ENCODE results near the gene SIRT4.
A peak's percentile ranks its signal among the peaks of the same experiment; 100 is the strongest.
"Not testable (repeated sequence)": the region's sequence is repeated elsewhere in the genome, so short reads cannot be mapped to it uniquely, and the experiment has no call there.

Gene SIRT4, protein sequence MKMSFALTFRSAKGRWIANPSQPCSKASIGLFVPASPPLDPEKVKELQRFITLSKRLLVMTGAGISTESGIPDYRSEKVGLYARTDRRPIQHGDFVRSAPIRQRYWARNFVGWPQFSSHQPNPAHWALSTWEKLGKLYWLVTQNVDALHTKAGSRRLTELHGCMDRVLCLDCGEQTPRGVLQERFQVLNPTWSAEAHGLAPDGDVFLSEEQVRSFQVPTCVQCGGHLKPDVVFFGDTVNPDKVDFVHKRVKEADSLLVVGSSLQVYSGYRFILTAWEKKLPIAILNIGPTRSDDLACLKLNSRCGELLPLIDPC

DNA sequence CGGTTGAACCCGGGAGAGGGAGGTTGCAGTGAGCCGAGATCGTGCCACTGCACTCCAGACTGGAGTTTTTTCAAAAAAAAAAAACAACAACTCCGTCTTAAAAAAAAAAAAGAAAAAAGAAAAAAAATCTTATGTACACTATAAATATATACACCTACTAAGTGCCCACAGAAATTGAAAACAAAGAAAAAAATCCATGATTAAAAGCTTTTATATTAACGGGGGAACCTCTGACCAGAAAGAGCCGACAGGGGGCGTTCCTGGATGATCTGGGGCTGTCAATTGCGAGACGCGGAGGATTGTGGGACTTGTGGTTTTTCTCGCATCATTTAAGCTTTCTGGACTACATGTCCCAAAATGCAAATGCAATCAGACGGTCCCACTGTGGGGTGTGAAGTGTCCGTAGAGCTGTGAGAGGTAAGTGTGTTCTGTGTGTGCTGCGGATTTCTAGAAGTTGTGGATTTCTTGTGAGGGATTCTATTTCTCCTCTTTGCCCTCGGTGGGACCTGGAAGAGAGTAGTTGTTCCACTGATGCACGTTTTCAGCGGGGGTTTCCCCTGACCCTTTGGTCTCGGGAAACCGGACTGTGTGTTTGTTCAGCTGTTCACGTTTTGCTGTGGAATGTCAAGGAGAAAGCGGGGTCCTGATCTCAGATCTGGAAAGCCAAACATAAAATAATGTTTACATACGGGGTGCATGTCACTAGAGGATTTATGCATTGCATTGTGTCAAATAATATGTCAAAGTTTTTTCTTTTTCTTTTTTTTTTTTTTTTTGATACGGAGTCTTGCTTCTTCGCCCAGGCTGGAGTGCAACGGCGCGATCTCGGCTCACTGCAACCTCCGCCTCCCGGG is at the start of gene SIRT4:
TSS of gene SIRT4 (plus strand) at position 360 of the 854 bp plus-strand sequence. CDS start 1,241 bp downstream, outside the sequence.
- FAIRE-seq, result peak; percentile 98

DNA sequence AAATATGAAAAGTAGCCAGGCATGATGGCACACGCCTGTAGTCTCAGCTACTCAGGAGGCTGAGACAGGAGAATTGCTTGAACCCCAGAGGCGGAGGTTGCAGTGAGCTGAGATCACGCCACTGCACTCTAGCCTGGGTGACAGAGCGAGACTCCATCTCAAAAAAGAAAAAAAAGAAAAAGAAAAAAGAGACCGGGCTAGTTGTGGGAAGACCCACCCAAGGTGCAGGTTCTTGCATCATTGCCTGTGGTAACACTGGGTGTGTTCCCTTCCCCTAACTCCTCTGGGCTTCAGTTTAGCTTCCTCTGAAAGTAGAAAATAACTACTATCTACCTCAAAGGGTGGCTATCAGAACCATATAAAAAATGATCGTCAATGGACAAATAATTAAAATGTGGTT is 48.8 kb upstream of the SIRT4 start:
- not testable (repeated sequence) for FAIRE-seq

DNA sequence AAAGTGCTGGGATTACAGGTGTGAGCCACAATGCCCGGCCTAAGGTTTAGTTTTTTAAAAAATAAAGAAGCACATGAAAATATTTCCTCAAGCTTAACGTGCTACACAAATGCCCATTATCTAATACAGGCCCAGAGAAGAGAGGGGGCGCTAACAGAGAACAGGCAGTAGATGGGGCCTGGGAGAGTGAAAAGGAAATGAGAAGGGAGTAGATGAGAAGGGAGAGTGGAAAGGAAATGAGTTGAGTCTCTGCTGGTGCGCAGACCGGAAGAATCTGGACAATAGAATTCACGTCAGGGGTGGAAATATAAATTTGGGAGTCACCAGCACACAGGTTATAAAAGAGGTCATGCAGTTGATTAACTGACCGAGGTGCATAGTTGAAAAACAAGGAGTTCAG is 47.3 kb upstream of the SIRT4 start:
- no peak for FAIRE-seq

DNA sequence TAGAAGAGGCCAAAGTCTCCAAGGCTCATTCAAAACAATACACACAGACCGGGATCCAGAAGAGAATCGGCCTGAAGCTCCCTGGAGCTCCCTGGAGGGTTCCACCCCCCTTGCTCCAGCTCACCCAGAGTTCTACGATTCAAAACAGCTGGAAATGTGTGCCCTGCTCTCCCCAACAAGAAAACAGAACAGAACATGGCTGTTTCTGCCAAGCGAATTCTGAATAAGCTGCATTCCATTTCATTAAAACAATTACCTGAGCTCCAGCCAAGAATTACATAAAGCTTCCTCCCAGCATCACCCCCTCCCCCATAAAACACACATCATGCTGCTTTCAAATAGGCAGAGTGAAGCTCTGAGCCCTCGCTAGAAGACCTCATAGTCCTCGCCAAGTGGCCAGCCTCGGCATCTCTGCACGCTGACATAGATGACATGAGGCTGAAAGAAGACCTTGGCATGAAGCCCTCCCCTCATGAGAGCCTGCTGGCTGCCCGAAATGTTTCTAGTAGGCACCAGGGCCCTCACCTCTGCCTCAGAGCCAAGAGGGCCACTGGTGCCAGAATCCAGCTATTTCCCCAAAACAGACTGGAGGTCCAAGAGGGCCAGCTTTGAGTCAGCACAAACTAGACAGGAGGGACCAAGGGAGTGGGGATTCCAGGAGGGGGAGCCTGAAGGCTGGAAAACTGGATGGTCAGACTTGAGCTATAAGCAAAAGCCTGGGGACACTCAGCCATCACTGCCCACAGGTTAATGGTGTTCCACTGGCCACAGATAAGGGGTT is 44.9 kb upstream of the SIRT4 start:
- FAIRE-seq, result no peak

DNA sequence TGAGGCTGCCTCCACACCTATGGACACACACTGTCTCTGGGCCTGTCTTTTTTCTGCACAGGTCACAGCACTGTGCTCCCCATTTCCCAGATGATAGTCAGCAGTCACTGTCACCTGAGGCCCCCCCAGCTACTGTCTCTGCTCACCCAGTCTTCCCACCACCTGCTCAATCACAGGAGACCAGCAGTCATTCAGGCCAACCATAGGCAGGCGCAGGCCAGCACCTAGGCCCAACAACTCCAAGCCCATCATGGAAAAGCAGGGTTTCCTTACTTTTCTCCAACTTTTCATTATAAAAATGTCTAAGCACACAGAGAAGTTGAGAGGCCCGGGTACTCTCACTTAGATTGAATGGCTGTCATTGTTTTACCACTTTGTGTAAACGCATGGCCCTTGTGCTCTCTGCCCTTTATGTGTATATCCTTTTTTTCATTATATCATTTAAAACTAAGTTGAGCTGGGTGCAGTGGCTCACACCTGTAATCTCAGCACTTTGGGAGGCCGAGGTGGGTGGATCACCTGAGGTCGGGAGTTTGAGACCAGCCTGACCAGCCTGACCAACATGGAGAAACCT is 43.7 kb upstream of the SIRT4 start:
- no peak for FAIRE-seq

DNA sequence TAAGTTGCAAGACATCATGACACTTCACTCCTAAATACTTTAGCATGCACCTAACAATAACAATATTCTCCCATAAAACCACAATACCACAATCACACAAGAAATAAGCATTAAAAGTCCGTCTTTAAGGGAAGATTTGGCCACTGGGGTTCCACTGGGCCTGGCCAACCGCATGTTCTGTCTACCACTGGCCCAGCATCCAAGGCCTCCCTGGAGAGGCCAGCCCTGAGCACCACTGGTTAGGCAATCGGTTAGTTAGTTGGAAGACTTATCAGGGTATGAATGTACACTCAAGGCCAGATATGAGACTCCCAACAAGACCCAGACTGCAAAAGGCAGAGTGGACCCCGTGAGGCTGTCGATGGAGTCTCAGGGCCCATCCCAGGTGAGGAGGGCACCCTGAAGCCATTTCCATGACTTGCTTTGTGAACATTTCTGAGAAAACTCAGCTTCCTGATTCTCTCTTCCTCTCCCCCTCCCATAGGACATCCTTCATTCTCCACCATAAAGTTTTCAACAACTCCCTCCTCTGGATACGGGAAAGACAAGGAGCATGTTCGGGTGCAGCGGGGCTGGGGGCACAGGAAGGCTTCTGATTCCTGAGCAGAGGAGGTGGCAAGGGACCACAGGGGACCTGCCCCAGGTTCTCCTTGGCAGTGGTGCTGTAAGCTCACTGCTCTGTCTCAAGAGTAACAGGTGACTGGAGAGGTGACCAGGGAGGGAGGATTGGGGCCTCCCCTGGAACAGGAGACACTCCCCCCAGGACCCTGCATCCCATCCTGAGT is 42.5 kb upstream of the SIRT4 start:
- FAIRE-seq, result no peak

DNA sequence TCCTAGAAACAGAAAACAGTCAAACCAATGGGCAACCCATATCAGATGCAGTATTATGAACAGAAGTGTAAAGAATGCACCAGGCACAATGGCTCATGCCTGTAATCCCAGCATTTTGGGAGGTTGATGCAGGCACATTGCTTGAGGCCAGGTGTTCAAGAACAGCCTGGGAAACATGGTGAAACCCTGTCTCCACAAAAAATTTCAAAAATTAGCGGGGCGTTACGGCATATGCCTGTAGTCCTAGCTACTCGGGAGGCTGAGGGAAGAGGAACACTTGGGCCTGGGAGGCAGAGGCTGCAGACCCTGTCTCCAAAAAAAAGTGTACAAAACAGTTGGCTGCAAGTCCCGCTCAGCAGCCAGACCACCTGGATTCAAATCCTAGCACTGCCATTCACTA is 41.5 kb upstream of the SIRT4 start:
- no peak for FAIRE-seq

DNA sequence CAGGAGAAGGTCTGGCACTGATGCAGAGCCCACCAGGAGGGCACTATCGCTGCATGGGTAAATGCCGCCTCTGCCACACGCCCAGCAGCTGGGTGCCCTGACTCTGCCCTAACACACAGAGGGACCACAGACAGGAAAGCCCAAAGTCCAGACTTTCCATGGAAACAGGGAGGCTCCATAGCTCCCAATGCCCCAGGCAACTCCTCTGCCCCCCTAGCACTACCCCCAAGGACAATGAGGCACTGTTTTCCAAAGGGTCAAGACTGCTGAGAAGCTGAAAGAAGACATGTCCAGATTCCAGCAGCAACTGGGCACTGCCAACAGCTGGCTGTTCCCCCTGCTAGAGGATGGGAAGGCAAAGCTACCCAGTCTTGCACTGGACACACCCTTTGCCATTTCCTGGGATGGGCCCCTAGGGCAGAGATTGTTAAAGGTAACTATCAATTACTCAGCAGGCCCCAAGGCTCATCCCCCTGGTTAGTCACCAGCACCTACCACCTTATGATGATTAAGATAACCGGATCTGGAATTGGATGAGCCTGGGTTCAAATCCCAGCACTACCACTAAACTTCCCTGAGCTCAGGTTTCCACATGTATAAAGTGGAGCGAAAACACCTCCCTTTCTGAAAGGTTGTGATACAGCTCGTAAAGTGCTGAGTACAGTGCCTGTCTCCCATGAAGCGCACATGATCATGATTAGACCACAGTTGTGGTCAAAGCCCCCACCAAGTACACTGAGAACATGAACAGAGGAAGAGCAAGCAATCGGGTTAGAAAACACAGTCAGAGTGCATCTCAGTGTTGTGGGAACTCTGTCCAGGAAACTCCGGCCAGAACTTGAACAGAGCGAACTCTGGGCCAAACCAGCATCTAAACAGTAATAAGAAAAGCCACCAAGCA is 39.9 kb upstream of the SIRT4 start:
- FAIRE-seq, result no peak

DNA sequence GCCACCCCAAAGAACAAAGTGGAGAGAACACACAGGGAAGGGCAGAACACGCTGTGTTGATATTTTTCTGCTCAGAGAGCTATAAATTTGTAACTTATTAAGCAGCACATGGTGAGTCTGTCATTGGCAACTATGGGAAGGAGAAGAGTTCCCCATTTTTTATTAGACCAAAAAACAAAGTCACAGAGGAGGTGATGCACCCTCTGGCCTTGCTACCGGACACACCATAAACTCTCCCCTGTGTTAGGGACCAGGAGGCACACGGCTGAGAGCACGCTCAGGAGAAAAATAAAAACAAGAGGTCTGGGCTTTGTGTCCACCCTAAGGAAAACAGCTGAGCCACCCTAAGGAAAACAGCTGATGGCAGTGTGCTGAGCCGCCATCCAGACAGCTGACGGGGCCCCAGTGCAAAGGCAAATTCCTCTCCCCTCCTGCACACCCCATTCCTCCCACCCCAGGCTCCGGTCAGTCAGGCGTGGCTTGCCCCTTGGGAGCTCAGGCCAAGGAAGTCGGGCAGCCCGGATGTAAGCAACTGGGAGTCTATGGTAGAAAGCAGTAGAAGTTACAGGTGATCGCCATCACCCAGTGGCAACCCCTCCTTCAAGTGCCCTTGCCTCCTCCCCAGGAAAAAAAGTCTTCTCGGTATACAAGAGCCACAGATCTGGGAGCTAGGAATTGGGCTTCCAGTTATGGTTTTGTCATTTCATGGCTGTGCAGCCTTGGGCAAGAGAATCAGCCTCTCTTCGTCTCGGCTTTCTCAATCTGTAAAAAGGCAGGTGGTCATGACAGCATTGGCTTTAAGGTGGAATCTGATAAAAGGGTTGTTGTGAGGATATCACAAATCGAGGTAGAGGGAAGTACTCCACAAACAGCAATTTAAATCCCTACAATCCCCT is 39.0 kb upstream of the SIRT4 start:
- FAIRE-seq, result no peak

DNA sequence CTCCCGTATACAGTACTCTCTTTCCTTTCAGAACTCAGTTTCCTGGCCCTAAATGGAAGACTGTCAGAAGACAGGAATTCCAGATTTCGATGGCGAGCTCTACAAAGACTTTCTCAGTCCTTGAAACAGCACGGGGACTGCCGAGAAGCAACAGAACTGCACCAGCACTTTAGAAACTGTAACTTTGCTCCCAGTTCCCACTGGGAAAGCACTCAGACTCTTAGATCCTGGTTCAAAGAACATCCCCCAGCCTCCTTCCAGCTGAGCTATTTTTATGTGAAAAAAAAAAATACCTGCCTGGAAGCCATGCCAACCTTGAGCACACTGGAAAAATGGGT is 38.4 kb upstream of the SIRT4 start:
- no peak for FAIRE-seq

DNA sequence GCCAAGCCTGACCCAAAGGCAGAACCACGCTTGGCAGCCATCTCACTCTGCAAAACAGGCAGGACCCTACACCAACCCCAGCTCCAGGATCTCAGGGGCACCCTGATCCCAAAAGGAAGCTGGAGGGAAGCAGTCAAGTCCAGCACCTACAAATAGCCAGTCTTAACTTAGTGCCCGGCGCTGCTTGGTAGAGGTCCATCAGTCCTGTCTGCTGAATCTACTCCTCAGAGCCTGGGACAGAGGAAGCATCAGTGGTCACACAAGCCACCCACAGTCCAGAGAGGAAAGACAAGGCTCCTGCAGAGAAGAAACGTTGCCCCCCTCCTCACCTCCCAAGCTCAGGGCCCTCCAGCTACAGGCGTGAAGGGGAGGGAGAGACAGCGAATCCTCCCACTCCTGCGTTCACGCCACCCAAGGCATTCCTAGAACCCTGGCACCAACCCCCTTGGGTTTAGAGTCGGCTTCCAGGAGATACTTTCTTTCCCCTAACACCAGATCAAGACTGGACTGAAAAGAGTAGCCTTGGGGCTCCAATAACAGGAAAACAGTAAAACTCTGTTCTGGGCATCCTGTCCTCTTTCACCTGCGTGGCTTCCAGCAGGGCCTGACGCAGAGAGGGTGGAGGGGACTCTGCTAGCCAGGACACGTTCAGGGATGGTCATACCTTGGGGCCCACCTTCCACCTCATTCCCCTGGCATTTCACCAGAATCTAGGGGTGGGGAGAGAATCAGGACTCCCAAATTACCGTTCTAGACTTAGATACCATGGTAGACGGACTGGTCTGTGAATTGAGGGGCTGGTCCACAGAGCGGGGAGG is 37.8 kb upstream of the SIRT4 start:
- no peak for FAIRE-seq

DNA sequence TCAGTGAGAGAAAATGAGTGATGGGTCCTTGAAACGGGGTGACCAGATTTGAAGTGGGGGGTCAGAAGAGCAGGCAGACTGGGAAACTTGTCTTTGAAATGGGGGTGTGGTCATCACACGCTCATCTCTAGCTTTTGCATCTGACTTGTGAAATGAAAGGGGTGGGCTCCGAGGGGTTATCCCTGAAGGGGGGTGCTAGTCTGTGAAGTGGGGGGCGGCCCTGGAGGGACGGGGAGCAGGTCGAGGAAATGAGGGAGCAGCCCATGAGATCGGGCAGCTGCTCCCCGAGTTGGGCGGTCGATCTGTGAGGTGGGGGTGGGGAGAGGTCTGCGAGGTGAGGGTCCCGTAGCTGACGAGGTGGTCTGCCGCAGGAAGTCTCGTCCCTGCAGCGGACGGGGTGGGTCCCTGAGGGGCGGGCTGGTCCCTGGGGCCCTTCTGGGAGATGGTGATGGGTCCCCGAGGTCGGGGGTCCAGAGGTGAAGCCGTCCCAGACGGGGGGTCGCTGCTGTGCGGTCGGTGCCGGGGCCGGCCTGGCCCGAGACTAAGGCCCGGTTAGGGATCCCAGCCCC is 37.1 kb upstream of the SIRT4 start:
- no peak for FAIRE-seq

DNA sequence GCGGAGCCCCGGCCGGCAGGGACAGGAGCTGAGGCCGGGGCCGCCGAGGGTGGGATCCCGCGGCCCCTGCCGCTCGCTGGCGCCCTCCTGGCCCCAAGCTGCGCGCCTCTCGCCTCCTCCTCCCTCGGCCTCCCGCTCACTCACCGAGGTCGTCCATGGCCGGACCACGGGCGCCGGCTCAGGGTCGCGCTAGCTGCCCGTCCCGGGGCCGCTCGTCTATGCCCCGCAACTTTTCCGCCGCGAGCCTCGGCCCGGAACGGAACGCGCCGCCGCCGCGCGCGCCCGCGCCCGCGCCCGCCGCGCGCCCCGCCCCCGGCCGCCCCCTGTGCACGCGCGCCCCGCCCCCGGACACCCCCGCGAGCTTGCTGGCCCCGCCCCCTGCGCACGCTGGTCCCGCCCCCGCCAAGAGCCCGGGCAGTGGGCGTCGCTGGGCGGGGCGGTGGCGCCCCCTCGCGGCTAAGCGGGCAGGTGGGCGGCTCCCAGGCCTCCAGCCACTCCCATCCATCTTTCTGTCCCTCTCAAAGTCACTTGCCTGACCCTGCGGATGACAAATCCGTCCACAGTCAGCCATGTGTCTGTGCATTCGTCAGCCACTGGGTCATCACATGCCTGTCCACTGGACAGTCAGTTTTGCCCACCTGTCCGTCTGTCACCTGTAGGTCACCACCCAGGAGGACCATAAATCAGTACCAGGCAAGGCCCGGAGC is 36.5 kb upstream of the SIRT4 start, which contains the start of gene PXN:
TSS of gene PXN (minus strand) at position 258 of the 707 bp plus-strand sequence. CDS start at position 157, 101 bp downstream.
- no peak for FAIRE-seq

DNA sequence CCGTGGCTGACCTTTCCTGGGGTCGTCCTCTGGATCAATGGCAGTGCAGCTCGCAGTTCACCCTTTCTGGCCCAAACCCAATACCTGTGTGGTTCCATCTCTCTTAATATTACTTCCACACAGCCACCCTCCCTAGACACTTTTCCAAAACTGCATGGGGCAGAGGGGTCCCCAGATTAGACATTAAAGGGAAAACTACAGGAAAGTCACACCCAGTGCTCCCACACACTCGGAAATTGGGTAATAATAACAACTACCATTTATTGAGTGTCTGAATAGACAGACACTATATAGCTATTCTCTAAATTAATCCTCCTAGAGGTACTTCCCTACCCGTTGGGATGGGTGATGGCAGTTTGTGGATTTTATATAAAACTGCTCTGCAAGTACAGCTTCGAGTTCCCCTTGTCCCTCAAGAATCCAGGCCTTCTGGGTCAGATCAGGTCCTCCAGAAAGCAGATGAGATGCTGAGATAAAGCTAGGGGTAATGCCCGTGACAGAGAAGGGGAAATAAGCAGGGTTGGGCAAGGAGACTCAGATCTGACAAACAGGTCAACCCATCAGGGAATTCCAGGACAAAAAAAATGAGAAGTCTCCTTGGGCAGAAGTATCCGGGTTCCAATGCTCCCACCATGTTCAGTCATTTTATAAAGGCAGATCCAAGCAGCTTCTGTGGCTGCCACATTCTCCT is 35.8 kb upstream of the SIRT4 start:
- FAIRE-seq, result no peak

DNA sequence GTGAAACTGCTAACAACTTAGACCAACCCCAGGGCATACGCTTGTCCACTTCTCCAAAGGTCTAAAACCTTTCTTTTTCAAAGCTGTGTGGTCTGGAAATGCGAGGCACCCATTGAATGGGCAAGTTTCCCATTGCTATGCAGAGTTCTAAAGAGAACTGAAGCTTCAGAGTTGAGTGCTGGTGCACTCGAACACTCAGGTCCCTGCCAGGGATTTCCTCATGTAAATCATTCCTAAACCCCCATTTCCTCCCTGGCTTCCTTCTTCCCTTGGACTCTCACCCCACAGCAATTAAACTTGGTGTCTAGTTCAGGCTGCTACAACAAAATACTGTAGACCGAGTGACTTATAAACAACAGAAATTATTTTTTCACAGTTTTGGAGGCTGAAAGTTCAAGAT is 34.4 kb upstream of the SIRT4 start:
- no peak for FAIRE-seq

DNA sequence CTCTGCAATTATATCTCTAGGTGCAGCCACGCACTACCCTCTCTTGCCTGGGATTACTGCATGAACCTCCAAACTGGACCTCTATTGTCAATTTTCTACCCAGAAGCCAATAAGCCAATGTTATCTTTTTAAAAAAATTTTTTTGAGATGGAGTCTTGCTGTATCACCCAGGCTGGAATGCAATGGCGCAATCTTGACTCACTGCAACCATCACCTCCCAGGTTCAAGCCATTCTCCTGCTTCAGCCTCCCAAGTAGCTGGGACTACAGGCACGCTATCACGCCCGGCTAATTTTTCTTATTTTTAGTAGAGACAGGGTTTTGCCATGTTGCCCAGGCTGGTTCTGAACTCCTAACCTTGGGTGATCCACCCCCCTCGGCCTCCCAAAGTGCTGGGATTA is 25.4 kb upstream of the SIRT4 start:
- FAIRE-seq, result no peak
